ENCODE data around the gene CKMT2.
"Not testable (repeated sequence)": the region's sequence is repeated elsewhere in the genome, so short reads cannot be mapped to it uniquely, and the experiment has no call there.

CKMT2 gene

GRCh38 chr5:81250004-81250403 lies 16.9 kb downstream of the CKMT2 start:
- peaks cover 7% of the 10 kb centered on the region for H3K36me3 Mint-ChIP-seq (ENCODE audit: low read depth)
- no peak overlapping the region for H3K27ac Mint-ChIP-seq
- H3K27me3 Mint-ChIP-seq: no peaks in the 10 kb centered on the region
- H3K4me1 Mint-ChIP-seq (ENCODE audit: low read depth): no peaks in the 10 kb centered on the region
- H3K4me3 Mint-ChIP-seq: no peak overlapping the region
- H3K9me3 Mint-ChIP-seq: no peaks in the 10 kb centered on the region
- no peak for DNase-seq

GRCh38 chr5:81251922-81252321 lies 18.8 kb downstream of the CKMT2 start:
- Mint-ChIP-seq H3K4me1 (ENCODE audit: low read depth) (peaks cover 3% of the 10 kb centered on the region), H3K9me3 (no peaks in the 10 kb centered on the region), H3K4me3 (no peak overlapping the region), H3K27ac (no peak overlapping the region), H3K36me3 (ENCODE audit: low read depth) (peaks cover 9% of the 10 kb centered on the region), H3K27me3 (no peaks in the 10 kb centered on the region)
- no peak for DNase-seq

GRCh38 chr5:81252904-81253303 lies 19.8 kb downstream of the CKMT2 start:
- H3K9me3 Mint-ChIP-seq: no peaks in the 10 kb centered on the region
- no peaks in the 10 kb centered on the region for H3K27me3 Mint-ChIP-seq
- peaks cover 9% of the 10 kb centered on the region for H3K36me3 Mint-ChIP-seq (ENCODE audit: low read depth)
- no peak overlapping the region for H3K4me3 Mint-ChIP-seq
- peaks cover 3% of the 10 kb centered on the region for H3K4me1 Mint-ChIP-seq (ENCODE audit: low read depth)
- no peak for DNase-seq
- H3K27ac Mint-ChIP-seq: no peak overlapping the region

GRCh38 chr5:81253875-81254274 lies 20.8 kb downstream of the CKMT2 start:
- Mint-ChIP-seq H3K9me3 (no peaks in the 10 kb centered on the region), H3K4me3 (no peak overlapping the region), H3K27me3 (no peaks in the 10 kb centered on the region), H3K4me1 (ENCODE audit: low read depth) (peaks cover 3% of the 10 kb centered on the region), H3K36me3 (ENCODE audit: low read depth) (peaks cover 12% of the 10 kb centered on the region), H3K27ac (no peak overlapping the region)
- DNase-seq: no peak

- Mint-ChIP-seq H3K27ac (no peak overlapping the region), H3K4me3 (no peak overlapping the region), H3K27me3 (no peaks in the 10 kb centered on the region), H3K4me1 (ENCODE audit: low read depth) (peaks cover 3% of the 10 kb centered on the region), H3K36me3 (ENCODE audit: low read depth) (peaks cover 20% of the 10 kb centered on the region), H3K9me3 (peaks cover 4% of the 10 kb centered on the region)
- no peak for DNase-seq
Measured at GRCh38 chr5:81254886-81255559, 21.9 kb downstream of the CKMT2 start.

GRCh38 chr5:81256766-81257165 lies 23.6 kb downstream of the CKMT2 start:
- Mint-ChIP-seq H3K4me1 (ENCODE audit: low read depth) (peaks cover 3% of the 10 kb centered on the region), H3K27ac (no peak overlapping the region), H3K27me3 (no peaks in the 10 kb centered on the region), H3K36me3 (ENCODE audit: low read depth) (peaks cover 31% of the 10 kb centered on the region), H3K9me3 (peaks cover 18% of the 10 kb centered on the region), H3K4me3 (no peak overlapping the region)
- DNase-seq: no peak

- H3K36me3 Mint-ChIP-seq (ENCODE audit: low read depth): peaks cover 54% of the 10 kb centered on the region
- DNase-seq; H3K27me3 Mint-ChIP-seq; H3K27ac Mint-ChIP-seq; H3K4me3 Mint-ChIP-seq; H3K4me1 Mint-ChIP-seq (ENCODE audit: low read depth): not testable (repeated sequence)
- H3K9me3 Mint-ChIP-seq: peaks cover 31% of the 10 kb centered on the region
Measured at GRCh38 chr5:81262796-81263195, 29.7 kb downstream of the CKMT2 start.

- peaks cover 43% of the 10 kb centered on the region for H3K36me3 Mint-ChIP-seq (ENCODE audit: low read depth)
- H3K4me3 Mint-ChIP-seq: no peak overlapping the region
Measured at GRCh38 chr5:81265101-81265500, 32.0 kb downstream of the CKMT2 start.

GRCh38 chr5:81268521-81269196 lies 35.5 kb downstream of the CKMT2 start:
- no peak for DNase-seq
- Mint-ChIP-seq H3K27ac (no peak overlapping the region), H3K9me3 (peaks cover 18% of the 10 kb centered on the region), H3K27me3 (no peaks in the 10 kb centered on the region), H3K4me3 (no peak overlapping the region), H3K4me1 (ENCODE audit: low read depth) (peaks cover 13% of the 10 kb centered on the region), H3K36me3 (ENCODE audit: low read depth) (peaks cover 43% of the 10 kb centered on the region)

More at GRCh38 chr5:81265101-81265500, 32.0 kb downstream of the CKMT2 start:
- no peaks in the 10 kb centered on the region for H3K27me3 Mint-ChIP-seq
- H3K27ac Mint-ChIP-seq: no peak overlapping the region
- H3K4me1 Mint-ChIP-seq (ENCODE audit: low read depth): peaks cover 8% of the 10 kb centered on the region
- peaks cover 26% of the 10 kb centered on the region for H3K9me3 Mint-ChIP-seq
- DNase-seq: no peak

- DNase-seq: no peak
- peaks cover 15% of the 10 kb centered on the region for H3K4me1 Mint-ChIP-seq (ENCODE audit: low read depth)
- no peak overlapping the region for H3K4me3 Mint-ChIP-seq
- H3K9me3 Mint-ChIP-seq: peaks cover 24% of the 10 kb centered on the region
- H3K27me3 Mint-ChIP-seq: no peaks in the 10 kb centered on the region
- H3K27ac Mint-ChIP-seq: no peak overlapping the region
- H3K36me3 Mint-ChIP-seq (ENCODE audit: low read depth): peaks cover 48% of the 10 kb centered on the region
Measured at GRCh38 chr5:81269751-81270393, 36.8 kb downstream of the CKMT2 start.

GRCh38 chr5:81270394-81271027 lies 37.4 kb downstream of the CKMT2 start:
- not testable (repeated sequence) for DNase-seq, H3K27ac Mint-ChIP-seq
- peaks cover 30% of the 10 kb centered on the region for H3K9me3 Mint-ChIP-seq

GRCh38 chr5:81283976-81284375 lies 50.9 kb downstream of the CKMT2 start:
- Mint-ChIP-seq H3K4me3 (no peak overlapping the region), H3K27ac (no peak overlapping the region), H3K36me3 (ENCODE audit: low read depth) (peaks cover 38% of the 10 kb centered on the region), H3K9me3 (no peaks in the 10 kb centered on the region), H3K4me1 (ENCODE audit: low read depth) (peaks cover 35% of the 10 kb centered on the region), H3K27me3 (no peaks in the 10 kb centered on the region)
- DNase-seq: no peak

More at GRCh38 chr5:81270394-81271027, 37.4 kb downstream of the CKMT2 start:
- peaks cover 15% of the 10 kb centered on the region for H3K4me1 Mint-ChIP-seq (ENCODE audit: low read depth)
- H3K4me3 Mint-ChIP-seq, H3K27me3 Mint-ChIP-seq: not testable (repeated sequence)
- H3K36me3 Mint-ChIP-seq (ENCODE audit: low read depth): peaks cover 53% of the 10 kb centered on the region

- Mint-ChIP-seq H3K27me3 (no peaks in the 10 kb centered on the region), H3K4me3 (no peak overlapping the region), H3K4me1 (ENCODE audit: low read depth) (peaks cover 54% of the 10 kb centered on the region), H3K9me3 (peaks cover 1% of the 10 kb centered on the region), H3K27ac (no peak overlapping the region), H3K36me3 (ENCODE audit: low read depth) (peaks cover 45% of the 10 kb centered on the region)
- no peak for DNase-seq
Measured at GRCh38 chr5:81286059-81286617, 53.0 kb downstream of the CKMT2 start.

GRCh38 chr5:81288021-81288433 lies 54.9 kb downstream of the CKMT2 start:
- Mint-ChIP-seq H3K27me3 (no peaks in the 10 kb centered on the region), H3K9me3 (peaks cover 11% of the 10 kb centered on the region), H3K4me3 (no peak overlapping the region), H3K4me1 (ENCODE audit: low read depth) (peaks cover 63% of the 10 kb centered on the region), H3K36me3 (ENCODE audit: low read depth) (peaks cover 55% of the 10 kb centered on the region), H3K27ac (peak overlapping the region; percentile 69)
- no peak for DNase-seq
